Activated naive CD8-positive, alpha-beta T cell treated with anti-CD3 and anti-CD28 coated beads, Interleukin-2, amount 50 U/mL, for 24 hours (primary cell): ENCODE measurements around the gene EBF3.

ENCODE experiments used
- ATAC-seq: fragments of 150-1000 bp; cut with Tn5 transposase; one replicate; pipeline ENCODE4 v1.10.0; 2021
- DNase-seq: peaks from one replicate; pipeline ENCODE4 v3.0.0; 2021
- H3K27ac Mint-ChIP-seq: one replicate; pipeline ENCODE4 v1.8.0; 2021; ENCODE audit warnings: mild to moderate bottlenecking, mixed read lengths
- H3K27me3 Mint-ChIP-seq: one replicate; pipeline ENCODE4 v1.8.0; 2021; ENCODE audit warnings: mixed read lengths
- H3K36me3 Mint-ChIP-seq: one replicate; pipeline ENCODE4 v1.8.0; 2021; ENCODE audit warnings: low read depth, mixed read lengths
- H3K4me1 Mint-ChIP-seq: one replicate; pipeline ENCODE4 v1.8.0; 2021; ENCODE audit warnings: mixed read lengths
- H3K4me3 Mint-ChIP-seq: one replicate; pipeline ENCODE4 v1.8.0; 2021; ENCODE audit warnings: mild to moderate bottlenecking, moderate library complexity, mixed read lengths
- H3K9me3 Mint-ChIP-seq: one replicate; pipeline ENCODE4 v1.8.0; 2021; ENCODE audit warnings: mixed read lengths

EBF3 gene

GRCh38 chr10:129896860-129897200, 67.2 kb downstream of the EBF3 start:
- Mint-ChIP-seq H3K27ac (no peak overlapping the region), H3K4me1 (no peaks in the 10 kb centered on the region), H3K4me3 (no peak overlapping the region), H3K36me3 (no peaks in the 10 kb centered on the region), H3K9me3 (no peaks in the 10 kb centered on the region), H3K27me3 (peaks cover 16% of the 10 kb centered on the region)
- no peak for ATAC-seq
- DNase-seq: no peak

GRCh38 chr10:129896136-129896859, 67.8 kb downstream of the EBF3 start:
- ATAC-seq (no peak), DNase-seq (no peak)
- no peak overlapping the region for H3K27ac Mint-ChIP-seq

GRCh38 chr10:129895811-129896135, 68.3 kb downstream of the EBF3 start:
- Mint-ChIP-seq H3K9me3 (no peaks in the 10 kb centered on the region), H3K4me1 (no peaks in the 10 kb centered on the region), H3K4me3 (no peak overlapping the region), H3K27ac (no peak overlapping the region), H3K27me3 (peaks cover 16% of the 10 kb centered on the region), H3K36me3 (no peaks in the 10 kb centered on the region)
- ATAC-seq: no peak
- DNase-seq: no peak

More at GRCh38 chr10:129896136-129896859, 67.8 kb downstream of the EBF3 start:
- Mint-ChIP-seq H3K36me3 (no peaks in the 10 kb centered on the region), H3K27me3 (peaks cover 16% of the 10 kb centered on the region), H3K4me1 (no peaks in the 10 kb centered on the region), H3K4me3 (no peak overlapping the region), H3K9me3 (no peaks in the 10 kb centered on the region)

GRCh38 chr10:129894698-129895097, 69.4 kb downstream of the EBF3 start:
- Mint-ChIP-seq H3K4me1 (no peaks in the 10 kb centered on the region), H3K4me3 (no peak overlapping the region), H3K27me3 (peaks cover 13% of the 10 kb centered on the region), H3K36me3 (no peaks in the 10 kb centered on the region), H3K9me3 (no peaks in the 10 kb centered on the region), H3K27ac (no peak overlapping the region)
- DNase-seq: no peak
- ATAC-seq: no peak

- Mint-ChIP-seq H3K9me3 (no peaks in the 10 kb centered on the region), H3K36me3 (no peaks in the 10 kb centered on the region), H3K4me1 (no peaks in the 10 kb centered on the region), H3K27ac (no peak overlapping the region), H3K4me3 (no peak overlapping the region), H3K27me3 (peaks cover 3% of the 10 kb centered on the region)
- ATAC-seq (no peak), DNase-seq (no peak)
These were observed 70.7 kb downstream of the EBF3 start for GRCh38 chr10:129893104-129894089.

- no peaks in the 10 kb centered on the region for H3K36me3 Mint-ChIP-seq
- H3K4me1 Mint-ChIP-seq: no peaks in the 10 kb centered on the region
- no peak for DNase-seq
- no peak for ATAC-seq
- H3K27ac Mint-ChIP-seq: no peak overlapping the region
- no peaks in the 10 kb centered on the region for H3K9me3 Mint-ChIP-seq
- no peaks in the 10 kb centered on the region for H3K27me3 Mint-ChIP-seq
- no peak overlapping the region for H3K4me3 Mint-ChIP-seq
These were observed 71.5 kb downstream of the EBF3 start for GRCh38 chr10:129892548-129893052.

GRCh38 chr10:129891806-129892205, 72.3 kb downstream of the EBF3 start:
- Mint-ChIP-seq H3K9me3 (no peaks in the 10 kb centered on the region), H3K27ac (no peak overlapping the region), H3K27me3 (no peaks in the 10 kb centered on the region), H3K4me3 (no peak overlapping the region), H3K36me3 (no peaks in the 10 kb centered on the region), H3K4me1 (no peaks in the 10 kb centered on the region)
- DNase-seq (no peak), ATAC-seq (no peak)

GRCh38 chr10:129890170-129890569, 73.9 kb downstream of the EBF3 start:
- Mint-ChIP-seq H3K4me1 (no peaks in the 10 kb centered on the region), H3K36me3 (no peaks in the 10 kb centered on the region), H3K9me3 (no peaks in the 10 kb centered on the region), H3K27me3 (no peaks in the 10 kb centered on the region), H3K27ac (no peak overlapping the region), H3K4me3 (no peak overlapping the region)
- DNase-seq (no peak), ATAC-seq (no peak)

GRCh38 chr10:129888784-129889616, 75.1 kb downstream of the EBF3 start:
- no peaks in the 10 kb centered on the region for H3K4me1 Mint-ChIP-seq
- ATAC-seq (peak; percentile 36), DNase-seq (peak; percentile 65)
- no peaks in the 10 kb centered on the region for H3K36me3 Mint-ChIP-seq
- H3K27ac Mint-ChIP-seq: no peak overlapping the region
- H3K27me3 Mint-ChIP-seq: no peaks in the 10 kb centered on the region
- no peaks in the 10 kb centered on the region for H3K9me3 Mint-ChIP-seq
- no peak overlapping the region for H3K4me3 Mint-ChIP-seq

- Mint-ChIP-seq H3K4me1 (no peaks in the 10 kb centered on the region), H3K9me3 (no peaks in the 10 kb centered on the region), H3K36me3 (no peaks in the 10 kb centered on the region), H3K27me3 (no peaks in the 10 kb centered on the region), H3K27ac (no peak overlapping the region), H3K4me3 (no peak overlapping the region)
- DNase-seq (no peak), ATAC-seq (no peak)
These were observed 75.9 kb downstream of the EBF3 start for GRCh38 chr10:129887986-129888783.

GRCh38 chr10:129887381-129887905, 76.6 kb downstream of the EBF3 start:
- H3K27ac Mint-ChIP-seq: no peak overlapping the region
- no peaks in the 10 kb centered on the region for H3K36me3 Mint-ChIP-seq
- DNase-seq: no peak
- H3K9me3 Mint-ChIP-seq: no peaks in the 10 kb centered on the region
- ATAC-seq: no peak
- H3K4me1 Mint-ChIP-seq: no peaks in the 10 kb centered on the region
- H3K4me3 Mint-ChIP-seq: no peak overlapping the region
- no peaks in the 10 kb centered on the region for H3K27me3 Mint-ChIP-seq

- ATAC-seq: no peak
- H3K36me3 Mint-ChIP-seq: no peaks in the 10 kb centered on the region
- H3K9me3 Mint-ChIP-seq: no peaks in the 10 kb centered on the region
- no peaks in the 10 kb centered on the region for H3K4me1 Mint-ChIP-seq
- DNase-seq: no peak
- H3K4me3 Mint-ChIP-seq: no peak overlapping the region
- no peak overlapping the region for H3K27ac Mint-ChIP-seq
- peaks cover 2% of the 10 kb centered on the region for H3K27me3 Mint-ChIP-seq
These were observed 77.8 kb downstream of the EBF3 start for GRCh38 chr10:129886263-129886662.

- Mint-ChIP-seq H3K4me1 (no peaks in the 10 kb centered on the region), H3K27me3 (peaks cover 4% of the 10 kb centered on the region), H3K4me3 (no peak overlapping the region), H3K36me3 (no peaks in the 10 kb centered on the region), H3K9me3 (no peaks in the 10 kb centered on the region), H3K27ac (no peak overlapping the region)
- ATAC-seq: no peak
- DNase-seq: no peak
These were observed 78.5 kb downstream of the EBF3 start for GRCh38 chr10:129885526-129885925.
